IMR-90 (cell line): ENCODE results near the gene ZEB2. TPM values are rescaled to one million over a fixed set of nuclear protein-coding genes. Genes with fewer than 3 reads are reported as not detected.

Source experiments
- ATAC-seq: fragments of 200-7000 bp; cut with Tn5 transposase; 2 replicates; pipeline ENCODE4 v1.9.1; 2020; ENCODE audit warnings: low read depth, mild to moderate bottlenecking, moderate library complexity
- BruUV-seq: library from RNA; stranded (reverse); fragments of 400-500 nt; replicated peaks from 2 replicates; lab custom pipeline; 2021; lab: Mats Ljungman, UMichigan
- CTCF ChIA-PET: fragments of 300-600 bp; formaldehyde crosslinking; extraction: SDS; loops from one replicate; lab custom pipeline; 2021; ENCODE audit warnings: antibody characterized with exemption; lab: Yijun Ruan, JAX
- POLR2A ChIA-PET: fragments of 300-600 bp; sonication (Branson Sonifier 250); formaldehyde crosslinking; loops from one replicate; lab custom pipeline; 2022; ENCODE audit warnings: antibody characterized with exemption; ENCODE audit not compliant: unreplicated experiment; lab: Charles Lee
- DNase-seq: peaks from one replicate; pipeline ENCODE4 v3.0.0; 2013
- H2AFZ ChIP-seq: replicated peaks from 2 replicates; pipeline ENCODE3; 2013; ENCODE audit warnings: low read length, mild to moderate bottlenecking; ENCODE audit not compliant: poor library complexity
- H2AK5ac ChIP-seq: 2 replicates; pipeline ENCODE4 v1.6.1; 2013; ENCODE audit warnings: low read depth, low read length, inconsistent platforms
- H2AK9ac ChIP-seq: replicated peaks from 2 replicates; pipeline ENCODE3; 2013; ENCODE audit warnings: mild to moderate bottlenecking, low read depth, low read length, moderate library complexity; ENCODE audit not compliant: poor library complexity
- H2BK120ac ChIP-seq: 2 replicates; pipeline ENCODE4 v1.6.1; 2013; ENCODE audit warnings: low read depth, low read length, inconsistent platforms
- H2BK15ac ChIP-seq: 3 replicates; pipeline ENCODE4 v1.6.1; 2013; ENCODE audit warnings: low read depth, low read length, inconsistent platforms
- H2BK20ac ChIP-seq: 2 replicates; pipeline ENCODE4 v1.6.1; 2013; ENCODE audit warnings: low read depth, mild to moderate bottlenecking, inconsistent platforms, low read length, moderate library complexity
- H2BK5ac ChIP-seq: 2 replicates; pipeline ENCODE4 v1.6.1; 2013; ENCODE audit warnings: mild to moderate bottlenecking, low read depth, low read length, inconsistent platforms; ENCODE audit not compliant: poor library complexity, severe bottlenecking
- H3K14ac ChIP-seq: replicated peaks from 2 replicates; pipeline ENCODE4 v1.6.1; 2013; ENCODE audit warnings: low read depth, low read length, inconsistent platforms
- H3K18ac ChIP-seq: 2 replicates; pipeline ENCODE4 v1.6.1; 2013; ENCODE audit warnings: low read depth, low read length, control low read depth
- H3K23ac ChIP-seq: 2 replicates; pipeline ENCODE4 v1.6.1; 2013; ENCODE audit warnings: low read depth, low read length, inconsistent platforms
- H3K27ac ChIP-seq: 2 replicates; pipeline ENCODE4 v1.5.1; 2013; ENCODE audit warnings: mild to moderate bottlenecking, control low read depth, low read length; ENCODE audit not compliant: insufficient read depth
- H3K27me3 ChIP-seq: 2 replicates; pipeline ENCODE4 v1.6.1; 2013; ENCODE audit warnings: low read length; ENCODE audit not compliant: control insufficient read depth, insufficient read depth
- H3K36me3 ChIP-seq: 2 replicates; pipeline ENCODE4 v1.6.1; 2013; ENCODE audit warnings: low read length, mixed read lengths; ENCODE audit not compliant: control insufficient read depth, insufficient read depth
- H3K4ac ChIP-seq: 2 replicates; pipeline ENCODE4 v1.6.1; 2013; ENCODE audit warnings: low read depth, low read length, inconsistent platforms
- H3K4me1 ChIP-seq: 2 replicates; pipeline ENCODE4 v1.6.1; 2013; ENCODE audit warnings: low read length, mixed read lengths; ENCODE audit not compliant: control insufficient read depth, insufficient read depth
- H3K4me2 ChIP-seq: 2 replicates; pipeline ENCODE4 v1.6.1; 2013; ENCODE audit warnings: low read depth, mild to moderate bottlenecking, control low read depth, low read length, moderate library complexity
- H3K4me3 ChIP-seq: 2 replicates; pipeline ENCODE4 v1.5.1; 2013; ENCODE audit warnings: low read depth, mild to moderate bottlenecking, control low read depth, low read length, moderate library complexity; ENCODE audit not compliant: insufficient read depth
- H3K56ac ChIP-seq: 2 replicates; pipeline ENCODE4 v1.6.1; 2013; ENCODE audit warnings: low read length, inconsistent platforms; ENCODE audit not compliant: insufficient read depth; ENCODE audit errors: extremely low read depth
- H3K79me1 ChIP-seq, 2 experiments: 2 replicates each; pipeline ENCODE4 v1.6.1; 2013; ENCODE audit warnings: low read length in 2 of 2, inconsistent platforms in 1 of 2, low read depth in 1 of 2
- H3K9ac ChIP-seq: 2 replicates; pipeline ENCODE4 v1.6.1; 2013; ENCODE audit warnings: low read depth, low read length, control low read depth
- H3K9me1 ChIP-seq: 2 replicates; pipeline ENCODE4 v1.6.1; 2013; ENCODE audit warnings: low read length, inconsistent platforms; ENCODE audit not compliant: insufficient read depth
- H3K9me3 ChIP-seq: 2 replicates; pipeline ENCODE4 v1.6.1; 2013; ENCODE audit warnings: low read length; ENCODE audit not compliant: control insufficient read depth, insufficient read depth
- H4K20me1 ChIP-seq: 2 replicates; pipeline ENCODE4 v1.6.1; 2013; ENCODE audit warnings: low read length, inconsistent platforms; ENCODE audit not compliant: insufficient read depth
- H4K5ac ChIP-seq: 2 replicates; pipeline ENCODE4 v1.6.1; 2013; ENCODE audit warnings: mild to moderate bottlenecking, low read depth, low read length, control low read depth
- H4K8ac ChIP-seq, 2 experiments: 2 replicates each; pipeline ENCODE4 v1.6.1; 2013; ENCODE audit warnings: low read depth in 2 of 2, low read length in 2 of 2, control low read depth in 1 of 2, inconsistent platforms in 1 of 2
- H4K91ac ChIP-seq: 2 replicates; pipeline ENCODE4 v1.6.1; 2013; ENCODE audit warnings: low read depth, low read length, inconsistent platforms; ENCODE audit not compliant: insufficient read depth
- CHD1 ChIP-seq: IDR thresholded peaks from 2 replicates; pipeline ENCODE4 v1.6.1; 2012; ENCODE audit warnings: low read depth, low read length, improper control_type of control experiment
- MAFK ChIP-seq: IDR thresholded peaks from 2 replicates; pipeline ENCODE4 v1.6.1; 2012; ENCODE audit warnings: low read depth, low read length, improper control_type of control experiment
- WGBS, 2 experiments: methylation state at CpG; one replicate each; pipeline versions ENCODE4 v1.1.5 to v1.1.7; 2013; ENCODE audit warnings: missing lambda C conversion rate in 2 of 2; ENCODE audit not compliant: insufficient read length in 1 of 2; ENCODE audit errors: extremely low coverage in 2 of 2; 5-methylcytosine and 5-hydroxymethylcytosine counted together
- dilution Hi-C: fragments of 300-500 bp; cut with HindIII; formaldehyde crosslinking; loops from one replicate; pipeline ENCODE4 v1.14.3; 2018; ENCODE audit warnings: low sequenced_read_pairs; ENCODE audit not compliant: unreplicated experiment
- in situ Hi-C: fragments of 300-500 bp; cut with MboI; formaldehyde crosslinking; loops from 3 replicates; pipeline ENCODE4 v1.14.3; 2019; ENCODE audit warnings: low sequenced_read_pairs, inconsistent platforms, mixed read lengths
- intact Hi-C: fragments of 100-400 bp; cut with micrococcal nuclease; formaldehyde crosslinking; loops from 2 replicates; pipeline ENCODE4 v1.10.0; 2022
- polyA plus RNA-seq, 3 experiments: library from polyadenylated mRNA; depleted of rRNA; stranded (reverse); fragments of >200 nt; gene quantifications; 2 replicates each; pipeline ENCODE4 v1.2.3, GENCODE V29; 2012; ENCODE audit warnings: low replicate concordance in 1 of 3
- total RNA-seq: library from RNA; depleted of rRNA; stranded (reverse); fragments of >200 nt; gene quantifications from 2 replicates; pipeline ENCODE4 v1.2.3, GENCODE V29; 2012

The ZEB2 gene
- total and polyA plus RNA-seq, 2 of the 4 experiments (the other 2 are of a cell fraction) = 22.4 to 50.9 TPM

- Histone ChIP-seq H2AK9ac (no peak overlapping the region), H3K27me3 (no peaks in the 10 kb centered on the region), H3K36me3 (peaks cover 31% of the 10 kb centered on the region), H3K4ac (0 out of 2 replicates have a peak overlapping the region, but pooled peaks have one; percentile 49), H2BK15ac (no peak overlapping the region), H2BK20ac (no peak overlapping the region), H3K23ac (peak overlapping the region; percentile 60), H2AFZ (no peak overlapping the region), H2BK120ac (no peak overlapping the region; the same call in 1 of the 2 replicates), H3K27ac (peak overlapping the region; percentile 71; the same call in 1 of the 2 replicates), H3K4me2 (peak overlapping the region; percentile 60; the same call in 1 of the 2 replicates), H3K14ac (0 out of 2 replicates have a peak overlapping the region, but pooled peaks have one; percentile 44), H3K9me3 (no peaks in the 10 kb centered on the region), H3K79me1 (peaks cover 18% of the 10 kb centered on the region in 2 experiments; a peak in 2 of 4 replicates), H3K9ac (no peak overlapping the region), H3K9me1 (0 out of 2 replicates have a peak, but pooled peaks cover 4% of the 10 kb centered on the region), H3K18ac (peak overlapping the region; percentile 71; the same call in 1 of the 2 replicates), H4K8ac (peak overlapping the region in 1 of 2 experiments; percentile 28; a peak in 1 of 4 replicates), H2BK5ac (peak overlapping the region; percentile 1), H4K20me1 (no peaks in the 10 kb centered on the region), H4K5ac (0 out of 2 replicates have a peak overlapping the region, but pooled peaks have one; percentile 2), H3K56ac (no peak overlapping the region), H4K91ac (no peak overlapping the region), H3K4me3 (no peak overlapping the region), H3K4me1 (peaks cover 12% of the 10 kb centered on the region), H2AK5ac (no peak overlapping the region)
- BruUV-seq = no TSS peak
- TF ChIP-seq MAFK = peak; percentile 9; the same call in 1 of the 2 replicates
- TF ChIP-seq CHD1 = no peak
- dilution Hi-C loops = no loop called here
- ChIA-PET CTCF (interaction anchor here (0.7 kb wide), 1 partner anchor 555 kb away, joined by 7 read pairs; no protein-coding TSS in a partner anchor), POLR2A (no interaction called here)
- WGBS, 2 experiments = no CpG with 5 or more reads among the region's 6 CpGs
- DNase-seq (peak; percentile 37), ATAC-seq (peak; percentile 66)
- intact Hi-C loops = loop anchor here (5.0 kb wide), 1 partner anchor 110 kb away; no protein-coding TSS in a partner anchor
- in situ Hi-C loops = no loop called here
Measured at GRCh38 chr2:144402251-144402650, 117.7 kb downstream of the ZEB2 start.
